Measurements from ENCODE around the gene BRS3.
A peak's percentile ranks its signal among the peaks of the same experiment; 100 is the strongest.

The BRS3 gene

DNA sequence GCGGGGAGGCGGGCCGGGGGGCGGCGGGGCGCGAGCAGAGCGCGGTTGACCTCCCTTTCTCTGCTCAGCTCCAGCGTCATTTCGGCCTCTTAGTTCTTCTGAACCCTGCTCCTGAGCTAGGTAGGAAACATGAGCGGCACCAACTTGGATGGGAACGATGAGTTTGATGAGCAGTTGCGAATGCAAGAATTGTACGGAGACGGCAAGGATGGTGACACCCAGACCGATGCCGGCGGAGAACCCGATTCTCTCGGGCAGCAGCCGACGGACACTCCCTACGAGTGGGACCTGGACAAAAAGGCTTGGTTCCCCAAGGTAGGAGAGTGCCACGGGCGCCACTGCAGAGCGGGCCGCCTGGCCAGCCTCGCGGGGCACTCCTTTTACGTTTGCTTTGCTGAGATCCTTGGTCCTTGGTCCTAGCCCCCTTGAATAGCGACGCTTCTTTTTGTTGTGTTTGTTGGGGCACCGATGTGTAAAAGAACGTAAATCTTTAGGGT lies 9.9 kb downstream of the BRS3 start, which contains the start of gene HTATSF1:
TSS of gene HTATSF1 (plus strand) at position 37 of the 497 bp plus-strand sequence. CDS start at position 130, 93 bp downstream.
- H3K4me1 ChIP-seq (ENCODE audit: low read depth, poor library complexity, severe bottlenecking): peaks cover 22% of the 10 kb centered on the region
- H3K79me2 ChIP-seq (ENCODE audit: insufficient read depth, low read depth): peaks cover 24% of the 10 kb centered on the region
- H2AFZ ChIP-seq (ENCODE audit: low read depth): peak within 1 kb of the TSS; percentile 87
- TF ChIP-seq, protein P1, sequence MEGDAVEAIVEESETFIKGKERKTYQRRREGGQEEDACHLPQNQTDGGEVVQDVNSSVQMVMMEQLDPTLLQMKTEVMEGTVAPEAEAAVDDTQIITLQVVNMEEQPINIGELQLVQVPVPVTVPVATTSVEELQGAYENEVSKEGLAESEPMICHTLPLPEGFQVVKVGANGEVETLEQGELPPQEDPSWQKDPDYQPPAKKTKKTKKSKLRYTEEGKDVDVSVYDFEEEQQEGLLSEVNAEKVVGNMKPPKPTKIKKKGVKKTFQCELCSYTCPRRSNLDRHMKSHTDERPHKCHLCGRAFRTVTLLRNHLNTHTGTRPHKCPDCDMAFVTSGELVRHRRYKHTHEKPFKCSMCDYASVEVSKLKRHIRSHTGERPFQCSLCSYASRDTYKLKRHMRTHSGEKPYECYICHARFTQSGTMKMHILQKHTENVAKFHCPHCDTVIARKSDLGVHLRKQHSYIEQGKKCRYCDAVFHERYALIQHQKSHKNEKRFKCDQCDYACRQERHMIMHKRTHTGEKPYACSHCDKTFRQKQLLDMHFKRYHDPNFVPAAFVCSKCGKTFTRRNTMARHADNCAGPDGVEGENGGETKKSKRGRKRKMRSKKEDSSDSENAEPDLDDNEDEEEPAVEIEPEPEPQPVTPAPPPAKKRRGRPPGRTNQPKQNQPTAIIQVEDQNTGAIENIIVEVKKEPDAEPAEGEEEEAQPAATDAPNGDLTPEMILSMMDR (conservative IDR thresholded peaks at IDR 0.05; ENCODE audit: low read depth, low read length): no peak
- H4K20me1 ChIP-seq (ENCODE audit: insufficient read depth): no peaks in the 10 kb centered on the region
- peak within 1 kb of the TSS; percentile 86 for H3K27ac ChIP-seq
- H3K4me2 ChIP-seq: peak within 1 kb of the TSS; percentile 97
- no peak within 1 kb of the TSS for H3K4me3 ChIP-seq (IDR thresholded peaks at IDR 0.05; ENCODE audit: insufficient read depth, low read depth, low read length)
- H3K9ac ChIP-seq: peak within 1 kb of the TSS; percentile 76
- H3K36me3 ChIP-seq (ENCODE audit: insufficient read depth): no peaks in the 10 kb centered on the region
- H3K27me3 ChIP-seq (ENCODE audit: insufficient read depth, low read depth): no peaks in the 10 kb centered on the region

- no peaks in the 10 kb centered on the region for H3K36me3 ChIP-seq (ENCODE audit: insufficient read depth)
- H3K27ac ChIP-seq: no peak overlapping the region
- no peak overlapping the region for H3K9ac ChIP-seq
- no peaks in the 10 kb centered on the region for H4K20me1 ChIP-seq (ENCODE audit: insufficient read depth)
- H2AFZ ChIP-seq (ENCODE audit: low read depth): no peak overlapping the region
- no peaks in the 10 kb centered on the region for H3K79me2 ChIP-seq (ENCODE audit: insufficient read depth, low read depth)
- peaks cover 6% of the 10 kb centered on the region for H3K4me1 ChIP-seq (ENCODE audit: low read depth, poor library complexity, severe bottlenecking)
- no peak overlapping the region for H3K4me2 ChIP-seq
- TF ChIP-seq, protein P1 (conservative IDR thresholded peaks at IDR 0.05; ENCODE audit: low read depth, low read length): no peak
- H3K27me3 ChIP-seq (ENCODE audit: insufficient read depth, low read depth): no peaks in the 10 kb centered on the region
- H3K4me3 ChIP-seq (IDR thresholded peaks at IDR 0.05; ENCODE audit: insufficient read depth, low read depth, low read length): no peak overlapping the region
Measured at GRCh38 chrX:136519069-136519468, 31.3 kb downstream of the BRS3 start.

- H3K36me3 ChIP-seq (ENCODE audit: insufficient read depth): no peaks in the 10 kb centered on the region
- TF ChIP-seq, protein P1 (conservative IDR thresholded peaks at IDR 0.05; ENCODE audit: low read depth, low read length): no peak
- peaks cover 6% of the 10 kb centered on the region for H3K4me1 ChIP-seq (ENCODE audit: low read depth, poor library complexity, severe bottlenecking)
- no peak overlapping the region for H2AFZ ChIP-seq (ENCODE audit: low read depth)
- no peaks in the 10 kb centered on the region for H4K20me1 ChIP-seq (ENCODE audit: insufficient read depth)
- no peak overlapping the region for H3K27ac ChIP-seq
- H3K27me3 ChIP-seq (ENCODE audit: insufficient read depth, low read depth): no peaks in the 10 kb centered on the region
- no peak overlapping the region for H3K4me2 ChIP-seq
- no peaks in the 10 kb centered on the region for H3K79me2 ChIP-seq (ENCODE audit: insufficient read depth, low read depth)
- H3K4me3 ChIP-seq (IDR thresholded peaks at IDR 0.05; ENCODE audit: insufficient read depth, low read depth, low read length): no peak overlapping the region
- H3K9ac ChIP-seq: no peak overlapping the region
Measured at GRCh38 chrX:136523770-136524169, 36.0 kb downstream of the BRS3 start.

DNA sequence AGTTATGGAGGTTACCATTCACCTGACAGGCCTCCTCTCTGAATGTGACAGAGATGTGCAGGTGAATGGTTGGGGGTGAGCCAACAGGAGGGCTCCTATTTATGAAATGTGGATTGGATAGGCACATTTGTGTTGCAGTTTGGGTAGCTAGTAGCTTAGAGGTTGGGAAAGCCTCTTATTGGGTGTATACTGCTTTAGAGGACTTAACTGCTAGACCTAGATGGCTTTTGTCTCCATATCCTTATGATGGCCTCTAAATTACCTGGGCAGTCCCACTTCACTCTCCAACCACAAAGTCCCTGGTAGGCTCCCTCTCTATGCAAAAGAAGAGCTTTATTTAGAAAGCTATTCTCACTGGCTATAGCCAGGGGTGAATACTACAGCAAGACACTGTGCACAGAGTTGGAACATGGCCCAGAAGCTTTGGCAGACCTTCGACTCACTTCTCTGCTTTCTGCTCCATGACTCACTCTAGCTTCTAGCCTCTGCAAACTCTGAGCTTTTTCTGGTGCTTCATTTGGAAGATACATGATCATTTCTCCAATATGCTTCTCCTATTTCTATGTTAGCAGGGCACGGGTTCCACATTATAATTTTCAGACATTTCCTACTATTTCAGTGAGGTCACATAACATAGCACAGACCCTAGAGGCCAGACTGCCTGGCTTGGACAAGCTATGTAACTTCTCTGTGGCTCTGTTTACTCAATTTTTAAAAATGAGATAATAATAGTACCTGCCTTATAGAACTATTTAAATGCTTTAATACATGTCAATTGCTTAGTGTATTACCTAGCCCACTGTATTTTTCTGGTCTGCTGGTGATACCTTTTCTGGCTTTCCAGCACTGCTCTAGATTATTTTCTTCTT lies 38.2 kb downstream of the BRS3 start:
- Histone ChIP-seq H3K36me3 (ENCODE audit: insufficient read depth) (no peaks in the 10 kb centered on the region), H3K79me2 (ENCODE audit: insufficient read depth, low read depth) (no peaks in the 10 kb centered on the region), H3K4me2 (no peak overlapping the region), H3K4me3 (IDR thresholded peaks at IDR 0.05; ENCODE audit: insufficient read depth, low read depth, low read length) (no peak overlapping the region), H3K9ac (no peak overlapping the region), H4K20me1 (ENCODE audit: insufficient read depth) (no peaks in the 10 kb centered on the region), H3K27ac (no peak overlapping the region), H2AFZ (ENCODE audit: low read depth) (no peak overlapping the region), H3K27me3 (ENCODE audit: insufficient read depth, low read depth) (no peaks in the 10 kb centered on the region), H3K4me1 (ENCODE audit: low read depth, poor library complexity, severe bottlenecking) (peaks cover 6% of the 10 kb centered on the region)
- TF ChIP-seq, protein P1 (conservative IDR thresholded peaks at IDR 0.05; ENCODE audit: low read depth, low read length): no peak
